GM18873 (cell line): Measurements from ENCODE around the gene ADD1.
"Not testable (repeated sequence)": the region's sequence is repeated elsewhere in the genome, so short reads cannot be mapped to it uniquely, and the experiment has no call there.

Source experiments
- ATAC-seq: cut with Tn5 transposase; IDR thresholded peaks from one replicate; pipeline ENCODE4 v1.9.1; 2021; ENCODE audit warnings: mild to moderate bottlenecking, moderate library complexity, moderate number of reproducible peaks; ENCODE audit not compliant: unreplicated experiment, low FRiP score

ADD1 gene

GRCh38 chr4:2942037-2942531 is 98.4 kb downstream of the ADD1 start:
- ATAC-seq: no peak

- ATAC-seq: no peak
These were observed 99.1 kb downstream of the ADD1 start for GRCh38 chr4:2942532-2943363.

DNA sequence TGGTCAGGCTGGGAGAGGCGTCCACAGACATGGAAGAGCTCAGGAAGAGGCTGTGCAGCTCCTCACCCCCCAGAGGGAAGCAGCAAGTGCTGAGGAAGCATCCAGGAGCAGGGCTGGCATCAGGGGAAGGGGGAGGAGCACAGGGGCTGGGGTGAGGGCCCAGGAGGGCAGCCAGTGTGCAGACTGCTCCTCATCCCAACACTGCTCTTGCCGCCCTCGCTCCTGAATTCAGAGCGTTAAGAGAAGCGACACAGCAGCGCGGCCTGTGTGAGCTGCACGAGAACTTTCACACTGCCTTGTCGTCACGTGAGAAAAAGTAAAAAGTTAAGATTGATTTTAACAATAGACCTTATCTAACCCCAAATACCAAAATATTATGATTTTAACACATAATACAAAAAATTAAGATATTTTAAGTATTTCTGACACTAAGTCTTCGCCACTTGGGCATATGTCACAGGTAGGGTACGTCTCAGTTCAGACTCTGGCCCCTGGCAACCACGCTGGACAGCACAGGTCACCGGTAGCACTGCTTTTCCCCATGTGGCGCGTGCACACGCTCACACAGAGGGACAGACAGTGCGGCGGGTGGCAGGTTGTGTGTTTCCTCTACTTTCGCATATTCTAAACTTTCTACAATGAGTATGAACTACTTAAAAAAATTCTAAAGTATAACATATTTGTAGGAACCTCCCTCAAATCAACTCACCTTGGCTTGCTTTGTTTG is 99.9 kb downstream of the ADD1 start:
- ATAC-seq: no peak

GRCh38 chr4:2944091-2944482 is 100.4 kb downstream of the ADD1 start:
- no peak for ATAC-seq

GRCh38 chr4:2944586-2945526 is 101.2 kb downstream of the ADD1 start:
- ATAC-seq: no peak

DNA sequence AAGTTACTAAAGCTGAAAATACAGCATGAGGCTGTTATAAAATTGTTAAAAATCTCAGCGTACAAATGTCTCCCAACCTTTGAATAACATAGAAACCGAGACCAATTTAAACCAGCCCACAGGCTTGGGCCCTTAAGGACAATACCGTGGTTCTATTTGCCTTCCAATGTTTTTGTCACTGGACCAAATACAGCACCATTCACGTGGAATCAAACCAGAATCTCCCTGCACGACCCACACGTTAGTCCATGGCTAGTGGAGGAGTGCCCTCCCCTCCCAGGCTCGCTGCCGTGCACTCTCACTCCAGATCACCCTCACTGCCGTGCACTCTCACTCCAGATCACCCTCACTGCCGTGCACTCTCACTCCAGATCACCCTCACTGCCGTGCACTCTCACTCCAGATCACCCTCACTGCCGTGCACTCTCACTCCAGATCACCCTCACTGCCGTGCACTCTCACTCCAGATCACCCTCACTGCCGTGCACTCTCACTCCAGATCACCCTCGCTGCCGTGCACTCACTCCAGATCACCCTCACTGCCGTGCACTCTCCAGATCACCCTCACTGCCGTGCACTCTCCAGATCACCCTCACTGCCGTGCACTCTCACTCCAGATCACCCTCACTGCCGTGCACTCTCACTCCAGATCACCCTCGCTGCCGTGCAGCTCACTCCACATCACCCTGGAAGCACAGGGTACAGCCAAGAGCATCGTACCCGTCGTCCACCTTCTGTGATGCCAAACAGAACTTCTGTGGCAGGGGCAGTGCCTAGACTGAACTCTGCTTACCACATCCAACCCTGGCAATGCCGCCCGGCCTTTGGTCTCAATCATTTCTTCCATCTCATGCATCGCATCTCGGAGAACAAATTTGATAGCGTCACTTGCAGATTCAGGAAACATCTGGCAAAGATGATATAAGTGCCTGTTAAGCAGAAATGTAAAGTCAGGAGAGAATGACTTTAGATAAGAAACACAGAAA is 102.3 kb downstream of the ADD1 start:
- ATAC-seq: not testable (repeated sequence)

GRCh38 chr4:2946812-2947600 is 103.4 kb downstream of the ADD1 start:
- ATAC-seq: no peak

GRCh38 chr4:2947926-2948325 is 104.3 kb downstream of the ADD1 start:
- no peak for ATAC-seq

DNA sequence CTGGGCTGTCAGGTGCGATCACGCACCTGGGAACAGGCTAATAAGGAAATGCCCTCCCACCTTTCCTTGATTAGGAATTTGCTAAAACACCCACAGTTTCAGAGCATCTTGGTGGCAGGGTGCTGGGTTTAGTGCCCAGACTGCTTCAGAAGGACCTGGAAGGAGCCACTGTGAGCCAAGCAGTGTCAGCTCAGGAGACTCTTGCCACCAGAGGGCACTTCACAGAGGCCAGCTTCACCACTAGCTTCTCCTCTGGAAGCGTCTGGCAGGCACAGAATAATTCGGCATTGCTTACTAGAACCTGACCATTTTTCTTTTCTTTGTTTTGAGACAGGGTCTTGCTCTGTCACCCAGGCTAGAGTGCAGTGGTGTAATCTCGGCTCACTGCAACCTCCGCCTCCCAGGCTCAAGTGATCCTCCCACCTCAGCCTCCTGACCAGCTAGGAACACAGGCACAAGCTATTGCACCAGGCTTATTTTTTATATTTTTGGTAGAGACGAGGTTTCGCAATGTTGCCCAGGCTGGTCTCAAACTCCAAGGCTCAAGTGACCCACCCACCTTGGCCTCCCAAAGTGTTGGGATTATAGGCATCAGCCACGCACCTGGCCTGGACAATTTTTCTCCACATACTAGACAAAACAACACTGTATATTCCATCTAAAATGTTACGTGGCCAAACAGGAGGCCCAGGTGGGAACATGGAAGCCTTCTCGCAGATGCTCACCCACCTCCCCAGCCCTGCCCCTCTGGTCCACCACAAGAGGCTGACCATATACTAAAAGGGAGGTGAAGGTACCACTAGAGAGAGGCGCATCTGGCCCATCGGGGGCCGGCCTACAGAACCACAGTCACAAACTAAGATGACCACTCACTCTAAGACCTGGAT is 105.5 kb downstream of the ADD1 start:
- ATAC-seq: no peak

- ATAC-seq: no peak
These were observed 106.1 kb downstream of the ADD1 start for GRCh38 chr4:2949782-2950125.

DNA sequence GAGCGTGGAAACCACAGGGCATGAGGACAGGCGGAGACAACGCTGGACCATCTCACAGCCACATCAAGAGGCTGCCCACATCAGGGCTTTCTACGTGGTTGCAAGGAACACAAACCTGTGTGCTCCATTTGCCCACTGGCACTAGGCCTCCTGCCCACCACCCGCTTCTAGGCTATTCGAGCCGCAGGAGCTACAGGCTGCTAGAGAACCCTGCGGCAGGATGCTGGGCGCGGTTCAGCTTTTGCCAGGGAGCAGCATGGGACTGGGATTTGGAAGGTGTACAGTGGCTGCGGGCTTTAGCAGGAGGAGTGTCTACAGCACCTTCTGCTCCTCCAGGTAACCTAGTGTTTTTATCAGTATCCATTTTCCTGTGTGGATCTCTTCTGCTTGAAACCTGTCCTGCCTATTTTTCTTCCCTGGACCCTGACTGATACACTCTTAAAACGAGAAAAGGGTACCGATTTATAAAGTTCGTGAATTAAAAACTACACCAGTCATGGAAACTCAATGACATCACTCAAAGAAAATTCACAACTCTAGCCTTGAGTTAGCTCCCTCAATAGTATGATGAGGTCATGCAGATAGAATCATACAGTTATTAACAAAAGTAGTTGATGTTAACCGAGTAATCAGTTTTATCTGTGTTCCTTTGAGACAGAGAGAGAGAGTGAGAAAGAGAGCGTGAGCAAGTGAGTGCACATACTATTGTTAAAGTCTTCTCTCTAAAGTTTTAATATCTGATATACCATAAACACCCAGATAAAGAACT is 106.8 kb downstream of the ADD1 start:
- no peak for ATAC-seq

- no peak for ATAC-seq
These were observed 109.9 kb downstream of the ADD1 start for GRCh38 chr4:2953496-2953895.

DNA sequence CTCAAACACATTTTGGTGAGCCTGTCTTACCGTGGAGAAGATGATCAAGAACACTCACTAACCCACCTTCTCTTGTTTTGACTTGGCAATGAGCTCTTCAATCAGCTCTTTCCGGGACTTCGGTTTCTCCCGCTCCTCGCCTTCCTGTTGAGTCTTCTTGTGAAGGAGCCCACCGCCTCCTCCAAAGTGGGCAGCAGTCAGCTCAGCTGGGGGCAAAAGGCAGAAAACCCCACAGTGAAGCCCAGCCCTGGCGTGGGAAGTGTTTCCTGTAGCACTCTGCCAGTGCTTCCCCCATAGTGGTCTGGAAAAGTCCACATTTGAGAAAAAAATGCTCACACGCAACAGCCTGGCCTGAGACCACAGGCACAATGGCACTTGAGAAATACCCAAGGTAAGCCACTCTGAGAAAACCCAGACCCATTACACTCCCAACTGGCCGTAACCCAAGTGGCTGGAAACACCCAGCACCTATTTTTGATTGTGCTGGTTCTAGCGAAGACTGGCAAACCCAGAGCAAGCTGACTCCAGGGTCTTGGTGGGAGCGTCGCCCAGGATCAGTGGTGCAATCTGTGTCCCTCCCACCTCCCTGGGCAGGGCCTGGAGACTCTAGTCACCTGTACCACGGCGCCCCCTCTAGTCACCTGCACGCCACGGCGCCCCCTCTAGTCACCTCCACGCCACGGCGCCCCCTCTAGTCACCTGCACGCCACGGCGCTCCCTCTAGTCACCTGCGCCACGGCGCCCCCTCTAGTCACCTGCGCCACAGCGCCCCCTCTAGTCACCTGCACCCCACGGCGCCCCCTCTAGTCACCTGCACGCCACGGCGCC is 110.9 kb downstream of the ADD1 start:
- ATAC-seq: peak; percentile 42

- ATAC-seq: not testable (repeated sequence)
These were observed 111.8 kb downstream of the ADD1 start for GRCh38 chr4:2955186-2956044.

DNA sequence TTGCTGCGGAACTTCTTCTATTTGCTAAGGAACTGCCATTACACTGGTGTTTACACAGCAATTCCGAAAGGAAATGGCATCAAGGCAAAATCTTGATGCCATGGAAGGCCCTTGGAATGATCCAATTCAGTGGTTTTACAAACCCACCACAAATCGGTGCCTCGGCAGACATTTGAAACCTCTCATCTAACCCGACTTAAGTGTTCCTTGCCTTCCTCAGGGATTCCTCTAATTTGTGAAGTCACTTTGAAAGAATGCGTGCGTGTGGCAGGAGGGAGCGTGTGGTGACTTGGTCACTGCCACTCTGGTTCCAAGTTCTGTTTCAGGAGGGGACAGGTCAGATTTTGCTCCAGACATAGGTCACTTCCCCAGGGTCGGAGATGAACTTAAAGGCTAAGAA is 114.8 kb downstream of the ADD1 start:
- ATAC-seq: no peak
